ENCODE measurements around the gene ABCC3.
"Not testable (repeated sequence)": the region's sequence is repeated elsewhere in the genome, so short reads cannot be mapped to it uniquely, and the experiment has no call there.

Gene ABCC3

DNA sequence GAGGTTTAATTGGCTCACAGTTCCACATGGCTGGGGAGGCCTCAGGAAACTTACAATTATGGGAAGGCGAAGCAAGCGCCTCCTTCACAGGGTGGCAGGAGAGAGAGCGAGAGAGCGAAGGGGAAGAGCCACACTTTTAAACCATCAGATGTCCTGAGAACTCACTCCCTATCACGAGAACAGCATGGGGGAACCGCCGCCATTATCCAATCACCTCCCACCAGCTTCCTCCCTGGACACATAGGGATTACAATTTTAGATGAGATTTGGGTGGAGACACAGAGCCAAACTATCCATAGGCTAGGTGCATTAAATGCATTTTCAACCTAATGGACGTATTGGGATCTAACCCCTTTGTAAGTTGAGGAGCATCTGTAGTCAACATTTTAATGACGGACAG is 78.0 kb downstream of the ABCC3 start:
- no peak for DNase-seq

DNA sequence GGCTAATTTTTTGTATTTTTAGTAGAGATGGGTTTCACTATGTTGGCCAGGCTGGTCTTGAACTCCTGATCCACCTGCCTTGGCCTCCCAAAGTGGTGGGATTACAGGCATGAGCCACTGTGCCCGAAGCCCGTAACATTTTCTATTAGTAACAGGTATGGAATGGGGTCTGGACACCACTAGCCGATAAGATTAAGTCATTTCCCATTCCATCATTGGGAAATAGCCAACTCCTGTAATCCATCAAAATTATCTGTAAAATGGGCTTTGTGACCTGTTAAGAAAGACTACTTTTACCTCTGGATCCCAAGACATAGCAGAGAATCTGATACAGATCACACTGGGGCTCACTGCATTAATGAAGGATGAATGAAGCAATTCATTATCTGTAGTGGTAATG is 80.8 kb downstream of the ABCC3 start:
- DNase-seq = no peak

GRCh38 chr17:50719144-50719923 is 84.7 kb downstream of the ABCC3 start, which contains the start of gene LUC7L3:
LUC7L3 (plus strand) TSS chr17:50719603; CDS start chr17:50719733, 130 bp downstream.
- peak; percentile 97 for DNase-seq

DNA sequence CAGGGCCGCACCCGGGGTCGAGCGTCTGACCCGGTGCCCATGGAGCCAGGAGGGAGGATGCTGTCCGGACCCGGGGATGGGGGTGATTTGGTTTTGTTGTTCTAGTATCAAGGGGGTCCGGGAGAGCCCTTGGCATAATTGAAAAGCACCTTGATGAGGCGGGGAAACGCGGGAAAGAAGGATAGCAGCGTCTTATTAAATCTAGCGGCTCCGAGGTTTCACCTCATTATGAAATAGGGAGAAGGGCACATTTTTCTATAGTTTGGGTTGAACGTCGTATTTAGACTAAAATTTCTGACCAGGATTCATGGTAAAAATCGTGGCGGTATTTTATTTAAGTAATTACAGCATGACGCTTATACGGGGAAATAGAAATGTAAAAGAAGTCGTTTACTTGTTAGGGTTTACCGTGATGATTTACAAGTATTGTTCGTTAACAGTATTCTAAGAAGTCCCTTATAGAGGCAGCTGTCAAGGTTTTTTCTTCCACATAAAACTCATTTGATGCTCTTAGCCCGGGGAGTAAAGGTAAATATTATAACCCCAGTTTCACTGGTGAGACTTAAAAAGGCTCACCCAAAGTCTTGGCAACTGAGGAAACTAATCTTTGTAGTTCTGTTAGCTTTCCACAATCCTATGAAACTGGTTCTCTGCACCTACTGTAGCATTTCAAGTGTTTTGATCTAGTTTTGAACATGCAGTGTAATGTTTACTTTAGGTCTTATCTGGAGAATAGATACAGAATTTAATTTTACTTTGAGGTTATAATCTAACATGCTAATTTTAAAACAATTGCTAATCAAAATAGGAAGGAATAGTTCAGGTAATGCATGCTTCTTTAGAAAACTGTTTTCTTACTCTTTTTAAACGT is 85.5 kb downstream of the ABCC3 start:
- no peak for DNase-seq

DNA sequence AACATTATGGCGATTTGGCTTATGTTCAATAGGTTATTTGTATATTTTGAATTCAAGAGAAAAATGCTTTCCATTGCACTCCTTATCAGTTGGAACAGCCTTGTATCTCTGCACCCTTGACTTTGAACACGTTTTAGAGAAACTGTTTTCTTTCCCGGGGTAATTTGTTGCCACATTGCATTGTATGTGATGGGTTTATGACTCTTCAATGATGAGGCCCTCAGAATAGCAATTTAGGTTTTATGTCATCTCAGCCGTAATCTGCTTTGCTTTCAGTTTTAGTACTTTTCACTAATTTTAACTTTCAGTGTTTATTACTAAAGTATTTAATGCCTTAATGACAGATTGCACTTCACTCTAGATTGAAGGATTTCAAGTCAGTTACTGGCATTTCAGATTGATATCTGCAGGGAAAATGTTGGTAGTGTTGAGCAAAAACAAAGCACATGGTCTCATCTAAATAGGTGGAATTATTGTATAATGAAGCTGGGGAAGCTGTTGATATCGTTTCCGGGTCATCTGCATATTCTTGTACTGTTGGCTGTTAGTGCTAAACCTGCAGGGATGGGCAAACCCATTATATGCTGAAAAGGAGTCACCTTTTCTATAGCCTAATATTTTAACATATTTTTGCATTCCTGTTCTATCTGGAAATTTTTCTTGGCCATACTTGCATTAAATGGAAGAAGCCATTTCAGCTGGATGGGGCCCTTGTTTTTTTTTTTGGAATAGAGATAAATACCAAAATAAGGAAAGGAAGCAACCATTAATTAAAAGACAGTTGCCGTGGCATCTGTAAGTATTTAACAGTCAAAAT is 86.7 kb downstream of the ABCC3 start:
- peak; percentile 68 for DNase-seq

DNA sequence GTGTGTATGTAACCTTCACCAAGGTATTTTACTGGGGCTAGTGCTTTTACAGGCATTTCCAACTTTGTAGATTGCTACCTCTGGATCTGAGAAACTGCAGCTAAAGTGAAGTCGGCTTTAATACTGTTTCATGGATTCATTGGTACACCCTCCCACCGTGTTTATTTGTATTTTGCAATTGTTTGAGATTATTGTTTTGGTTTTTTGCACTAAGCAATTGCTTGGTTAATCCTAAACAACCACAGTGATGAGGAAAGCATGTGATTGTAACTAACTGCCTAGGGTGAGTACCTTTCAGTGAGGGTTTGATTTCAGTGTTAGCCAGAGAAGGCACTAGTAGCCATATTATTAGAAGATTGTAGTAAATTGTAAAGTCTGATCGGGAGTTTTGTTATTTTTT is 88.1 kb downstream of the ABCC3 start:
- peak; percentile 10 for DNase-seq

- not testable (repeated sequence) for DNase-seq
Measured at GRCh38 chr17:50724622-50725021, 89.9 kb downstream of the ABCC3 start.

GRCh38 chr17:50725769-50726655 is 91.3 kb downstream of the ABCC3 start:
- no peak for DNase-seq

DNA sequence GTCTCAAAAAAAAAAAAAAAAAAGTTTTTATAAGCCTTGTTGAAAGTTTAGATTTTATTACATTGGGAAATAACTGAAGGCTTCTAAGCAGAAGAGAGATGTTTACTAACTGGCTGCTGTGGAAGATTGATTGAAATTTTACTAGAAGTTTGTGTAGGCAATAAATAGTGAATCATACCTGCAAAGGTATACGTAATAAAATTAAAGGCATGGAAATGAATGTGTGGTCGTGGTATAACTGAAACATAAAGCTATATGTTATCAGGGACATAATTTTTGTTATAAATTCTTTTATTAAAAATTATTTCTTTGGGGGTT is 93.4 kb downstream of the ABCC3 start:
- no peak for DNase-seq

DNA sequence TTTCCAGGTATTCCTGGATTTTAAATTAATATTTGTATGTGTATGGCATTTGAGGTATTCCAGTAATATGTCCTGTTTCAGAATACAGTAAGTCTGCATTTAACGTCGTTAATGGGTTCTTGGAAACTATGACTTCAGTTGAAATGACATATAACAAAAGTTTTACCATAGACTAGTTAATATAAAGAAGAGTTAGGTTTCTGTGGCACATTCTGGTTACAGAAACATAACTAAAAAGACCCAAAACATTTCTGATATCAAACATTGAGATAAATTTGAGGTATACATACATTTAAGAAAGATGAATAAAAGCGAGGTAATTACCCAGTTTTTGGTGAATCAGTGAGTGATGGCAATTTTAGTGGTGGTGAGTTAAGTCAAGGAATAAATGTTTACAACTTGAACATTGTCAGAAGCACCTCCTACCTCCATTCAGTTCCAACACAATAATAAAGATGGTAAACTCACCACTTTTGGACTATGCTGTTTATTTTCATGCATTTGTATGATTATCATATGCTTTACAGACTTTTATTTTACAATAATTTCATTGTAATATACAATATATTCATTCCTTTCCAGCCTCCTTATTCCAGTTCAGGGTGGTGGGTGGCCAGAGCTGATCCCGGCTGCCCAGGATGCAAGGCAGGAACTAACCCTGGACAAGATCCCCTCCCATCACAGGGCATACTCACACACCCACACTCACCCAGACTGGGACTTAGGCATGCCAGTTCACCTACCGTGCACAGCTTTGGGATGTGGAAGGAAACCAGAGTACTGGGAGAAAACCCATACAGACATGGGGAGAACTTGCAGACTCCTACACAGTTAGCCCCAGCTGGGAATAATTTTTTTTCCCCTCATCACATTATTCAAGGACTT is 94.4 kb downstream of the ABCC3 start:
- DNase-seq = no peak

GRCh38 chr17:50731575-50732460 is 97.1 kb downstream of the ABCC3 start:
- DNase-seq = no peak

DNA sequence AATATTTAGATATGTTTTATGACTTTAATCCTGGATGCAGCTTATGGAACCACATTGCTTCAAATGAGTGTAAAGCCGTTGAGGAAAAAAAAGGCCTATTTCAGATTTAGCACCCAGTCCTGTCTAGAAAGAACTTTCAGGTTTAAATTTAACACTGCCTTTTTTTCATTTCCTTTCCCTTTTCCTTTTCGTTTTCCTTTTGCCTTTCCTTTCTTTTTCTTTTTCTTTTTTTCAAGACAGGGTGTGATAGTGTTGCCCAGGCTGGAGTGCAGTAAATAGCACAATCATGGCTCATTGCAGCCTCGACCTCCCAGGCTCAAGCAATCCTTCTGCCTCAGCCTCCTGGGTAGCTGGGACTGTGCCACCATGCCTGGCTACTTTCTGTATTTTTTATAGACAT is 100.6 kb downstream of the ABCC3 start:
- no peak for DNase-seq

GRCh38 chr17:50737118-50737698 is 102.5 kb downstream of the ABCC3 start:
- no peak for DNase-seq

DNA sequence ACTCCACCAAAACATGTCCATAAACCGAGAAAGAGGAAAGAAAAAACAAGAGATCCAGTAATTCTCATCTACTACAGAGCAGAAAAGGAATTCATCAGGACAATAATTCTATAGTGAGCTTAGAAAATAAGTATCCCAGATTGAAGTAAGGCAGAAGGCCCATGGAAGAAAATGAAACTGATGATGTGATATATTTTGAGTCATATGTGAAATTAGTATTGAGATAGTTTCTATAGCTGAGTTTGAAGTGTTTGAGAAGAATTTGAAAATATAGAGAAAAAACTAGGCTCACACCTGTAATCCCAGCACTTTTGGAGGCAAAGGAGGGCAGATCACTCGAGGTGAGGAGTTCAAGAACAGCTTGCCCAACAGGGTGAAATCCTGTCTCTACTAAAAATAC is 104.4 kb downstream of the ABCC3 start:
- peak; percentile 34 for DNase-seq

Measured in suppressor macrophage treated with lipopolysaccharide for 4 hours (primary cell).